GM18498 (cell line): ENCODE data around the gene CDK6.

Experiments
- ATAC-seq: cut with Tn5 transposase; IDR thresholded peaks from one replicate; pipeline ENCODE4 v1.9.1; 2021; ENCODE audit warnings: mild to moderate bottlenecking, moderate library complexity; ENCODE audit not compliant: unreplicated experiment

The CDK6 gene

DNA sequence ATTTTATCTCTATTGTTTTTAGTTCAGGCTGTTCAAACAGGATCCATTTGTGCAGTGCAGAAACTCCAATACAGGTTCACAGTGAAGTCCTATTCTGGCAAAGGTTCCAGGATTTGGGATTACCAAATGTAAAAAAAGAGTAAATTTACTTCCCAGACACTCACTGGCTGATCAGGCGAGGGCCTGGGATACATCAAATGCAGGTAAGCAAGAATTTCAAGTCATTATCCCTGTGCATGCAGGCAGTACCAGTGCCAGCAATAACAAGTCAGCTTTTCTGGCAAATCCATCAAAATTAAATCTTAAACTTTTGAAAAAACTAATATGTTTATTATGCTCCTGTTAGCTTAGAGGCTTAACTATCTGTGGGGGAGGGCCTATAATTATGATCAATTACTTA is 6.3 kb downstream of the CDK6 start:
- ATAC-seq: no peak

DNA sequence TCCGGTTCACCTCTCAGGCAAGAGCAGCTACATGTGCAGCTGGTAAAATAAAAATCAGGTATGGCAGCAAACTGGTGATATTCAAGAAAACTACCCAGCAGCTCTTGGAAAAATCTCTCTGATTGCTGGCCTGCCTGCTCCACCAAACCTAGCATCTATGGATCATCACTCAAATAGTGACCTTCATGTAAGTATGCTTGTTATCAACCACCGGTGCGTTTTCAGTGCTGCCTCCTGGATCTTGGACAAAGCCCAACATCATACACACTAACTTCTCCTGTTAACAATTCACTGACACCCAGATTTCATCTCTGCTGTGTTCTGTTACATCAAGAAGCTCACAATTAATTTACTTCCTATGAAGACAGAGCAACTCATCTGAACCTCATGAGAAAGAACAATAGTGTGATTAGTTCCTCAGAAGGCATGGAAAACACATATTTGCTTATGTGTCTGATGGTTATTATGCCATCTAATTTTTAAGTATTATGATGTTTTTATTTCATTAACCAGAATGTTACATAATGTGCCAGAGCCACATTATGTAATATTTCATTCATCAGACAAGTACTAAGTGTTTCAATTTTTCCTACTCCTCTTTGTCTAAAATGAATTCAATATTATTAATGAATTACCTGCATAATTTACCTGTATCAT is 8.8 kb downstream of the CDK6 start:
- no peak for ATAC-seq

GRCh38 chr7:92826258-92826938 is 10.0 kb downstream of the CDK6 start:
- ATAC-seq: no peak

GRCh38 chr7:92824901-92825480 is 11.4 kb downstream of the CDK6 start:
- ATAC-seq: no peak

- no peak for ATAC-seq
These were observed 11.9 kb downstream of the CDK6 start for GRCh38 chr7:92824450-92824849.

DNA sequence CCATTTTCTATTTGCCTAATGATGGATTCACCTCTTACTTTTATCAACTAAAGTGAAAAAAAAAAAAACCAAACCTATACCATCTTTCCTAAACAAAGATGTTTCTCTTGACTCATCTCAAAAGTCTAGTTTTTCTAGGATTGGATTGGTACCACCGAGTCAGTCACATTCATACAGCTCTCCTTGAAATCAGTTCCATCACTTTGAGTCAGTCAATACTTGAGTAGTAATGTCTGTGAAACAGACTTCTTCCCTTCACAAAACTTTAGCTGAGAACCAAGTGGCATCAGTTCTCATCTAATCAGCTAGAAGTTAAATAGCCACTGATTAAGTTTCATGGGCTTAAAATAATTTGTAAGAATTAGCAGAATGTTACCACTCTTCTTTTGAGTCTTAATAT is 13.3 kb downstream of the CDK6 start:
- no peak for ATAC-seq

DNA sequence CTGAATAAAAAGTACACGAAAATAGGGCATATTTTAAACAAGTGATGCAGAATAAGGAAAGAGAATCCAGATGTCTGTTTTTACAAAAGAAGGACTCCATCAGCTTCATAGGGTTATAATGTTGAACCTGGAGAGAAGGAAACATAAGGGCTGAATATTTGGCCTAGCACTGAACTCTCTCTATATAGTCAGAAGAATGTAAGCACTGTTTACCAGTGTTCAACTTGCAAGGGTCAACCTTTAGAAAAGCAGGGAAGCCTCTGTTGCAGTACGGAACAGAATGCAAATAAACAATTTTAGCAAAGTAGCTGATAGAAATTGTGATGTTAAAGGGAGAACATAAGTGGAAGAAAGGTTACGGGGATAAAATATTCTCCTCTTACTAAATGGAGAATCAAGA is 16.2 kb downstream of the CDK6 start:
- no peak for ATAC-seq

- no peak for ATAC-seq
These were observed 19.0 kb downstream of the CDK6 start for GRCh38 chr7:92817398-92817797.

GRCh38 chr7:92815412-92815811 is 21.0 kb downstream of the CDK6 start:
- peak; percentile 51 for ATAC-seq

DNA sequence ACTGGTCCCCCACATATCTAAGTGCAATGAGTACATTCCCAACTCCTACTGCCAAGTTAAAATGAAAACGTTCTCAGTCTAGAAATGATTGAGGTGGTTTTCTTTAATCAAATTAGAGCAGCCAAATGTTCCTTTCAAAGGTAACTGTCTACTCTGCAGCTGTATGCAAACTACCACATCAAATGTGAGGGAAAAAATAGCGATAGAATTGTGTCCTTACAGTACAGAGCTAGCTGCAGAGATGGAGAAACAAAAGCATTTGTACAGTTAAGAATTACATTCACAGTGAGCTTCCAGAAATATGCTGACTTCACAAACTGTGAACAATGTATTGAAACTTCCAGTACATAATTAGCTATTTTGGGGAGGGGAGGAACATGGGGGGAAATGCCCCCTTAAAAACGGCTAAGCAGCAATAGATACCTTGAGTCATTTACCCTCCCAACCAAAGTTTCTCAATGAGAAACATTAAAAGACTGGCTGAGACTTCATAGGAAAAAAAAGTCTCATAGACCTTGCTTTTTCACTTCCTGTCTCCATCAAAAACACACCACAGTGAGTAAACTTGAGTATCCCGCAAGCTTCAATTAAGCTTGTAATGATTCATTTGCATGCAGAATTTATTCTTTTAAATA is 22.9 kb downstream of the CDK6 start:
- ATAC-seq: peak; percentile 53

GRCh38 chr7:92811158-92811557 is 25.2 kb downstream of the CDK6 start:
- no peak for ATAC-seq

- ATAC-seq: peak; percentile 83
These were observed 26.4 kb downstream of the CDK6 start for GRCh38 chr7:92809760-92810573.

- peak; percentile 34 for ATAC-seq
These were observed 27.0 kb downstream of the CDK6 start for GRCh38 chr7:92809397-92809759.

GRCh38 chr7:92808635-92809034 is 27.7 kb downstream of the CDK6 start:
- no peak for ATAC-seq

- no peak for ATAC-seq
These were observed 28.4 kb downstream of the CDK6 start for GRCh38 chr7:92808006-92808405.

GRCh38 chr7:92806496-92806895 is 29.9 kb downstream of the CDK6 start:
- no peak for ATAC-seq

DNA sequence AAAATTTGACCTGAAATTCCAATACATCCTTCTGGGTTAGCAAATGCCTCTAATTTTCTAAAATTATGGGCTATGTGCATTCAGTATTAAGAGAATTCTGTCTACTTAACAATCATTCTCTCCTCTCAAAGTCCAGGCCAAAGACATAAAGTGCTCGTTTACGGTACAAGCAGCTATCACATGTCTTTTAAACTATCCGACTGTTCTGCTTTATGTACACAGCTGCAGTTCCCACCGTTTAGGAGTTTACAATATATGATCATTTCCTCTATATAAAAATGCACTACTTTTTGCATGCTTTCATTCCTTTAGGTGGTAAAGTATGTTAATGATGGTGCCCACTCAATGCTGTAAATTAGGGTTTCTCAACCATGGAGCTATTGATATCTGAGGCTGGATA is 34.0 kb downstream of the CDK6 start:
- no peak for ATAC-seq

DNA sequence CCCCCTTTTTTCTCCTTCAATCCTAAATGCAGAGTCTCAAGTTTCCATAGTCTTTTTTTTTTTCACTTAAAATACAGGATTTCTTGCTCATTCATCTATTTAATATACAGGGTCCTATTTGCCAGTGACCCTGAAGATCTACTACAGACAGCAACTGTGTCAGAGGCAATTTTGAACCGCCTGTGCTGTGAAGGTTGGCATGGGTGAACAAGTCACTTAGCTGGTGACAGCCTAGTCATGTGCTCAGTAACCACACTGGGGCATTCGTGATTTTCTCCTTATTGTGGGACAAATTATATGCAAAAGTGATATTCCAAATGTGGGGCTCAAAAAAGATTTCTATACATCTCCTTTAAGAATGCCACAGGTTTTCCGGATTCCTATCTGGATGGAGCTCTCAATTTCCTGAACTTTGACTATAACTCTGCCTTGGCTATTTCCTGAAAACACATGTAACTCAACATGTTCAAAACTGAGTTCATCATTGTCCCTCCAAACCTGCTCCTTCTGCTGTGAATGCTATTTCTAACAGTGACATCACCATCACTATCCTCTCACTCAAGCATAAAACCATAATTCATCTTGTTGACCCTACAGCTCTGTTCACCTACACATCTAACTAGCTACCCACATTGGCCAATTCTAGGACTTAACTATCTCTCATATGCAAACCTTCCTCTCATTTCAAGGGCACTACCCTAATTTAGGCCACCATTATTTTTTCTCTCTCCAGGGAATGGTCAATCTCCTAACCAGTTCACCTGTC is 36.7 kb downstream of the CDK6 start:
- no peak for ATAC-seq

GRCh38 chr7:92798517-92799249 is 37.7 kb downstream of the CDK6 start:
- no peak for ATAC-seq

DNA sequence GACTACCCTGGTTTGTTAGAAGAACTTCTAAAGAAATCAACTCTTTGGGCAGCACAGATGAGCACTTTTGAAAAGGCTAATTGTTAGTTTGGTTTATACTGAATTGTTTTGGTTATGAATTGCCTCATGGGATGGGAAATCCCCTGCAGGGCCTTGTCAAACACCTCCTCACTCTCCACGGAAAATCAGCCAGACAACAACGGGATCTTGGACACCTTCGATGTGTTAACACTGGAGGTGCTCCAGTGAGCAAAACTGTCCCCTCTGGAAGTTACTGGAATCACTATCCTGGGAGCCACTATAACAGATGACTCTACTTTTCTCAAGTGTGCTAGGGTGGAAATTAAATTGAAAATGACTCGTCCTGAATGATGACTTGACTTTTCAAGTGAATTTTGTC is 38.7 kb downstream of the CDK6 start:
- no peak for ATAC-seq
